Activated CD4-positive, alpha-beta T cell treated with anti-CD3 and anti-CD28 coated beads, Interleukin-10, Interleukin-2, amounts not matched to agents 100 ng/mL and 50 ng/mL, durations not matched to agents 16 hours and 8 hours (primary cell): Measurements from ENCODE around the gene POLN.

Experiments
- DNase-seq: peaks from one replicate; pipeline ENCODE4 v3.0.0-alpha.2; 2020

Gene POLN

DNA sequence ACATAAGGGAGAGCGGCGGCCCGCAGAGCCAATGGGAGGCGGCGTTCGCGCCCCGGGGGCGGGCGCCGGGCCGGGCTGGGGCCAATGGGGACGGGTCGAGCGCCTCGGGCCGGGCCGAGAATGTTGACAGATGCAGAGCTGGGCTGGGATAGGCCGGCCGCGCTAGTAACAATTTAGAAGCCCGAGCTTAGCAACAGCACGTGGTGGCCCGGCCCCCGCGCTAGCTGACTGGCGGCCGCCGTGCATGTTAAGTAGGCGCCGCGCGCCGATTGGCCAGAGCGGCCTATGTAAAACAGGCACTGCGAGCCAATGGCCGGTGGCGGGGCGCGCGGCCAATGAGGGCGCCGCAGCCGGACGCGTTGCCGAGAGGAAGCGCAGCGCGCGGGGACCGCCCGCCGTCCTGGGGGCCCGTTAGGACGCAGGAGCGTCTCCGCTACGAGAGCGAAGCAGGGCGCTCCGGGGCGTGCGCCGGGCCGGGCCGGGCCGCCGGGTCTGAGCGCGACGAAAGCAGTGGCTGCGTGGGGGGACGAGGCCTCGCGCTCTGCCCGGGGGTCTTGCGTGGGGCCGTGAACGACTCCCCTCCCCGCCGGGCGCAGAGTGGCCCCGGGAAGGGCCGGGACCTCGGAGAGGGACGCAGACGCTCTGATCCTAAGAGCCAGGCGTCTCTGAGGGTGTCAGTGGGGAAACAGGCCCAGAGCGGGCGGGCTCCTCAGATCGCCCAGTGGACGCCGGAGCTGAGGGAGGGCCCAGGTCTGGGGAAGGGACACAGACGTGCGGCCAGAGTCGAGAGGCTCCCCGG, 20.4 kb upstream of the POLN start:
- DNase-seq, result peak; percentile 99

GRCh38 chr4:2261853-2262144, 19.9 kb upstream of the POLN start, which contains the start of gene MXD4:
Gene MXD4 (minus strand): TSS chr4:2262109. CDS start chr4:2261980, 129 bp downstream.
- DNase-seq, result no peak

DNA sequence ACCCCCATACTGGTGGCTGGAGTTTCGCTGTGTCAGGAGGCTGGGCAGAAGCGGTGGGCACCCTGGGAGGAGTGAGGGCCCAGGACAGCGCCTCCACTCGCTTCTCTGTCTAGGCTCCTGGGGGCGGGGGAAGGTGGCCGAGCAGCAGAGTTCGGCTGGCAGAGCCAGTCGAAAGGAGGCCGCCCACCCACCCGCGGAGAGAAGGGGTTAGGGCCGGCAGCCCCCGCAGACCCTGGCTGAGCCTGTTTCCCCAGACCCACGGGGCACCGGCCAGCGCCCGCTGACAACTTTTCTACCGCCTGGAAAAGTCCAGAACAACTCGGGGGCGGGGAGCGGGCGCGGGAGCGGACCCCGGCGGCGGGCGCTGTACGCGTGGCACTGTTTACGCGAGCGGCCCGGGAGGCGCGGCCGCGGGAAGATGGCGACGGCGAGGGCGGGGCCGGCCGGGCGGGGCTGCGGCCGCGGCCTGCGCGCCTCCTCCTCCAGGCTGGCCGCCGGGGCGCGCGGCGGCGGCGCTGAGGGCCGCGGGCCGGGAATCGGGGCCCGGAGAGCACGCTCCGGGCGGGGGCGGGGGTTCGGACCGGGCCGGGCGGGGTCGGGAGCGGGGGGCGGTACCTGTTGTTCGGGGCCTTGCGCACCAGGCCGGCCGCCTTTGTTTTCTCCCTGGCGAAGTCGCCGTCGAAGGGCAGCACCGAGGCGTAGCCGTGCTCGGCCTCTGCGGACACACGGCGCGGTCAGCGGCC, 19.4 kb upstream of the POLN start:
- peak; percentile 56 for DNase-seq

DNA sequence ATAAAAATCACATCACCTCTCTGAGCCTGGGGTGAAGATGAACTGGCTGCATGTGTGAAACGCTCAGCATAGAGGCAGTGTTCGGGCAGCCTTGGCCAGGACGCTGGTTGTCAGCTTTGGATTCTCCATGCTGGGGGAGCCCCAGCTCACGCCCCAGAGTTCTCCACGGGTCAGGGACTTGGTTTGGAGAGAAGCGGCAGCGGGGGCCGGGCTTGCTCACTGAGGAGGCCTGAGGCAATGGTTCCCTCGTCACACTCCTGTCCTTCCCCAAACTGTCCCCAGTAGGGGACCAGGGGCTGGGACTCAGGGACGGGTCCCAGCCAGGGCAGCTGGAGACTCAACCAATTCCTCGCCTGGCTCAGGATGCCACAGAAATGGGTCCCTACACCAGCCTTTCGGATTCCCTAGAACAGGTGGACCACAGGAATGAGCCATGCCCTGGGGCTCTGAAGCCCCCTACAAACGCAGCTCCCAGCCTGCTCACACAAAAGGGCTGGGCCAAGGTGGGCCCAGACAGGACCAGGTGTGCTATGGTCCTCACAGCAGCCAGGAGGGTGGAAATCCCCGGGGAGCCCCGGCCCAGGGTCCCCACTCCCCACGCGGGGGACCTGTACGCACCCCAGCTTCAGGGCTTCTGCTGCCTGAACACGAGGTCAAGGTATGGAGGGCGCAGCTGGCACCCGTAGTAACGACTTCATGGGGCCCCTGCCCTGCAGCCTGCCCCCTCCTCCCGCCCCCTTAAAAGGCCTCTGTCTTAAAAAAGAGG, 18.6 kb upstream of the POLN start:
- DNase-seq, result no peak

- no peak for DNase-seq
These were observed 17.8 kb upstream of the POLN start for GRCh38 chr4:2259541-2260343.

- no peak for DNase-seq
These were observed 17.2 kb upstream of the POLN start for GRCh38 chr4:2259036-2259540.

GRCh38 chr4:2258091-2259035, 16.4 kb upstream of the POLN start:
- no peak for DNase-seq

DNA sequence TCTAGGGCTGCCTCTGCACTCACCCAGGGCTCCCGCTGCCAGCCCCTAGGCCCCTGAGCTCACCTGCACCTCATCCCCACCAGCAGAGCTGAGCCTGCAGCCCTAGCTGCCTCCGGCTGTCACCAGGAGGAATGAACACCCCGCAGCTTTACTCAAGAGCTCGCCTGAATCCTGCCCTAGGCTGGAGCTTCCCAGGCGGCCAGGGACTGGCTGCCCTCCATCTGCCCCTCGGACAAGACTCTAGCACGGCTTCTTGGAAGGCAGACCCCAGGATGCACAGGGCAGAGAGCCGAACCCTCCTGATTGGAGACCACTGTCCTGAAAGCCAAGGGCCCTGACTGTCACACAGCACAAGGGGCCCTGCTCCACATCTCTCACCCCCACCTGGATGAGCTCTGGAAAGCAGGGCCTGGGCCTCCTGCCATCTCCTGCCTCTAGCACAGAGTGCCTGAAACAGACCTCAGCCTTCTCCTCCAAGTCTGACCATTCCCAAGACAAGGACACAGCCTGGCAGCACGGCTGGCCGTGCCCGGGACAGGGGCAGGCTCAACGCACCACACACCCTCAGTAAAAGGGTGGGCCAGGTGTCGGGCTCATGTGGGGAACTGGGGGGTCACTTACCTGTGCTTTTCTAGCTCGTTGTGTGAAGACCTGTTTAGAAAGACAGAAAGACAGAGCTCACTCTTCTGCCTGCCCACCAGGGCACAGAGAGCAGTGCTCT, 15.6 kb upstream of the POLN start:
- DNase-seq, result no peak

DNA sequence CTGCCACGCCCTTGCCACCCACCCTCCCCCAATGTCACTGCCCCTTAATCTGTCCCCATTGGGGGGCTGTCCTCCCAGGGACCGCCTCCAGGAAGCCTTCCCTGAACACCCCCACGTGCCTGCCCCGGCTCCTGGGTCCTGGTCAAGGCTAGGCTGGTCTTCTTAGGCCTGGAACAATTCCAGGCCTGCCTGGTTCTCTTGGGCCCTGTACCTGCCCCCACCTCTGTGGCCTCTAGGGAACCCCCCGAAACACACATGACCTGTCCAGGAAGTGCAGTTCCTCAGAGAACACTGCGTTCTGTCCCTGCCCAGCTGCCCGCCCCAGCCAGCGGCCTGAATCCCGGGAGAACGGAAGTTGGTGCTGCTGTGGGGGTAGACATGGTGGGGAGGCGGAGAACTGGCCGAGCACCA, 14.9 kb upstream of the POLN start:
- no peak for DNase-seq

DNA sequence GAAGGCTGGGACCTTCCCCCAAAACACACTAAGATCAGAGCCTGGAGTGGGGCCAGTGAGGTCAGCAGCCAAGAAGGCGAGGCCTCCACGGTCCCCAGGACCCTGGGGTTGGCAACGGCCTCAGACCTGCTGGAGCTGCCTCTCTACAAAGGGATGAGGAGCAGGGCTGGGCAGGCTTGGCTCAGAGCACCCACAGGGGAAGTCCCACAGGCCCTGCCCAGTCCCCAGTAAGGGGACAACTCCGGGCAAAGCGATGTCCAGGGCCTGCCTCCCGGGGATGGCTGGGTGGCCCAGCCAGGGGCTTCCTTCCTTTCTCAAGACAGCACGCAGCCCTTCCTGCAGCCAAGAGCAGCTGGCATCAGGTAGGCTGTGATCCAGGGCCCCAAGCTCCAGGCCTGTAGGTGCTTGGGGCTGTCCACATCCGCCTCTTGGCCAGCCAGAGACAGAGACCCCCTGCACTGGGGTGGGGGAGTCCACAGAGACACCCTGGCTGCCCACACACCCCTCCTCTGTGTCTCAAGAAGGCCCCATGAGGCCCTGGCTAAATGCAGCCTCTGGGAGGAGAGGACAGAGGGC, 14.3 kb upstream of the POLN start:
- DNase-seq, result no peak

DNA sequence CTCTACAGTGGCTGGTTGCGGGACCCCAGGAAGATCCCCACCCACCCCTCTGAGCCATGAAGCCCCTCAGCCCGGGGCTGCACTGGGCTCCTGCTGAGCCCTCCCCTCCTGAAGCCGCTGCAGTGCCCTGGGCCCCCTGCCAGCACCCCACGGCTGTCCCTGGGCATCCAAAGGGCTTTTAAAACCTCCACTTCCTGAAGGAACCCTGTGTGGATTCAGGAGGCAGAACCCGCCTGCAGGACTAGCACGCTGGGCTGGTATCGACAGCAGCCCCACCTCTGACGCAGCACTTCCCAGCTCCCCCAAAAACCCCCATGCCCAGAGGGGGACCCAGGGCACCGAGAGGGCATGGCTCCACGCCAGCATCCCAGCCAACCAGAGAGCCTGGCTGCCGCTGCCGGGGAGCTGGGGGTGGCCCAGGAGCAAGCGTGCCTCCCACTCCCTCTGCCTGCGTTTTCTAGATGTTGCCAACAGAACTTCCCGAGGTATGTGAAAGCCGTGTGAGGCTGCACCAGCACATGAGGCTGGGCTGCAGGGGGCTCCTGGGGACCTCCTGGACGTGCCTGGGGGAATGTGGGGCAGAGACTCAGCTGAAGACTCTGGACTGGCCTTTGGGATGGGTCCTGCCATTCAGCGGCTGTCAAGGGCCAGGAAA, 13.7 kb upstream of the POLN start:
- no peak for DNase-seq

DNA sequence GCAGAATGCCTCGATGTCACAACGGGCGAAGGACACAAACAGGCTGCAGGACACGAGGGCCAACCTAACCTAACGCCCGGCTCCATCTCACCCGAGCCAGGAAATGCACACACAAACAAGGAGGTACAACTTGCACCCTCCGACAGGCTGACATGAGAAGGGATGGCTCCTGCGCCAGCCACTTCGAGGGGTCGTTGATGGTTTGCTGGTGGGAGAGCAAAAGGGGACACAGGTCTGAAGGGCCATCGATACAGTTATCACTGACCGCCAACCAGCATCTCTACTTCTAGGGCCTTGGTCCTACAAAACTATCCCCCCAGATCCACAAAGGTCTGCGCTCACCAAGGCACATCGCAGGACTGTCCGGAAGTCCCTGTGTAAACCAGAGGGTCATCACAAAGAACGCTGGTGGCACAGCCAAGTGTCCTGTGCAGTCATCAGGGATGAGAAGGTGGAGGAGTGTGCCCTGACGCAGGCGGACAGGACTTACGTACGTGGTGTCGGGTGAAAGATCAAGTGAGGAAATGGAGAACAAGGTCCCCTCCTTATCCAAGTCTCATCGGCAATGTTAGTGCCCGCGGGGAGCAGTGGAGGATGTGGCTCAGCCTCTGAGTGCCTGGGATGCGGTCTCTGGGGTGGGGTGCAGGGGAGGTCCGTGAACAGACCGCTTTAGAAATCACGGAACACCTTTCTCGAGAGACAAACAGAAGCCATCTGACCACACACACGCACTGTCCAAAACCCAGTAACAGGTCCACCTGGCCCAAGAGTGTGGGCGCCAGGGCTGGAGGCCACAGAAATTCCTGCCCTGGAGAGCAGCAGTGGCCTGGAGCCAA, 13.0 kb upstream of the POLN start:
- no peak for DNase-seq

DNA sequence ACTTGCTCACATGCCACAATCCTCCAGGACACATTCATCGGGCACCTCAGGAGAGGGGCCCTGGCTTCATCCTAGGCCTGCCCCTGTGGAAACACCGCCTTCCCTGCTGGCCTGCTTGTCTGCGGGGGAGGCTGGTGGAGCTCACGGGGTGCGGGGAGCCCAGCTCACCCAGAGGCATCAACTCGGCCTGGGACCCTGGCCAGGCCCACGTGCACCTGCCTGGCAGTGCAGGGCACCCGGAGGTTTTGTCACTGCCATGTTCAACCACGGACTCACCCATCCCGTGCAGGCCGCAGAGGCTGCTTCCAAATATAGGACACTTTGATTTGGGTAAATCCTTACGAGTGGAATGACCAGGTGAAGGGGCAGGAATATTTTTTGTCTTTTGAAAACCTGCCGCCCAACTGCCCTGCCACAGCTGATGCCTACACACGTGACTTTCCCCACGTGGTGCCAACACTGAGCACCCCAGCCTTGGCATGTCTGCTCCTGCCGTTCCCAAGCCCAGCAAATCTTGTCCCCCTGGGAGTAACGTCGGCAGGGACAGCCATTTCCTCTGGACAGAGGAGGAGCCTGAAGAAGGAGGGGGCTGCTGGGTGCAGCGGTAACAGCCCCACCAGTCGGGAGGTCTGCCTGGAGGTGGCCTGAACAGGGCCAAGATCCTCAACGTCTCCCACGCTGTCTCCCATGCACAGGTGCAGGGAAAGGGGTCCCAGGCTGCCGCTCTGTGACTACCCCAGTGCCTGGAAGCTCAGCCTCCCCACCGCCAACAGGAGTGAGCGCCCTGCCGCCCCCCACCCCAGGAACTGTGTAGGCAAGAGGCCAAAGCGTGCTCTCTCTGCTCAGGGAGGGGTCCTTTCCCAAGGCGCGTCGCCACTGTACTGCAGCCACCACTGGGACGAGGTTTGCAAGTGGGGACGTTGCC, 11.5 kb upstream of the POLN start:
- no peak for DNase-seq

GRCh38 chr4:2252530-2253091, 10.7 kb upstream of the POLN start:
- no peak for DNase-seq

DNA sequence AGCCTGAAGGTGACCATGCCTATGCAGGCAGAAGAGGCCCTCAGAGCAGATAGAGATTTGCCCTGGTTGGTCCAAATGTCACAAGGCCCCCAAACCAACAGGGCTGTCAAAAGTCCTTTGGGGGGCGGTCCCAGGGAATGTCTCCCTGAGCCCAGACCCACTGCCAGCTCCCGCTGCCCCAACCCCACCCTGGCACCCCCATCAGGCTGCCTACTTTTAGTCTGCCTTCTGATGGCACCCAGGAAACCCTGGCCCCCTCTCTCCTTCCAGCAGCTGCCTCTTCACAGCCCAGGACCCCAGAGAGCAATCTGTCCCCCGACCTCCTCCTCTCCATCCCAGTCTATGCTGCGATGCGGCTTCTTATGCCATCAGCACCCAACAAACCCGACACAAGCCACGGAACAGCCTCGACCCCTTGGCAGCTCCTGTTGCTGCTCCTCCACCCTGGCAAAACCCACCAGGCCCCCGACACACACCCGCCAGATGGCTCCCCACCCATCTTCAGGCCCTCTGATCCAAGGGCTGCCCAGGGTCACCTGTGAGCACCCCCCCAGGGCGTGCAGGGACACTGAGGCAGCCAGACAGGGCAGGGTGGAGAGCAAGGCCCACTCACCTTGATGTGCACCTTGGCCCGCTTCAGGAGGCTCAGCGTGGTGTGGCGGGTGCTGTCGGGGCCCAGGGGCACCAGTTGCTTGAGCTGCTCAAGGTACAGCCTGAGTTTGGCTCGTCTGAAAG, 10.0 kb upstream of the POLN start:
- DNase-seq, result no peak

- DNase-seq, result no peak
These were observed 9.3 kb upstream of the POLN start for GRCh38 chr4:2251073-2251794.
